ENCODE results near the gene TAOK3. TPM values are rescaled to one million over a fixed set of nuclear protein-coding genes. Genes with fewer than 3 reads are reported as not detected.

Gene TAOK3
- total RNA-seq, 1 donor from 2014 or later, result 15.7 TPM

- Histone ChIP-seq H3K27me3 (ENCODE audit: insufficient read depth, low read length) (no peaks in the 10 kb centered on the region), H3K9me3 (ENCODE audit: insufficient read depth, low read depth, low read length) (no peaks in the 10 kb centered on the region), H3K4me3 (ENCODE audit: insufficient read depth, low read depth, low read length) (no peak overlapping the region), H3K79me2 (ENCODE audit: insufficient read depth, low read length) (no peaks in the 10 kb centered on the region), H3K36me3 (ENCODE audit: insufficient read depth, low read length) (no peaks in the 10 kb centered on the region), H3K9ac (ENCODE audit: low read length) (no peak overlapping the region), H4K20me1 (ENCODE audit: insufficient read depth, low read length) (no peaks in the 10 kb centered on the region), H3K4me2 (ENCODE audit: low read length) (peak overlapping the region; percentile 9), H2AFZ (ENCODE audit: low read depth, low read length) (no peak overlapping the region), H3K4me1 (ENCODE audit: insufficient read depth, low read length) (no peaks in the 10 kb centered on the region), H3K27ac (ENCODE audit: low read depth, low read length) (no peak overlapping the region)
- H3K4me3 Mint-ChIP-seq (ENCODE audit: unreplicated experiment), result no peak overlapping the region
- no peaks in the 10 kb centered on the region for H3K36me3 Mint-ChIP-seq (ENCODE audit: low read depth, unreplicated experiment)
- no peaks in the 10 kb centered on the region for H3K9me3 Mint-ChIP-seq (ENCODE audit: unreplicated experiment)
- H3K27me3 Mint-ChIP-seq (ENCODE audit: low read depth, unreplicated experiment), result no peaks in the 10 kb centered on the region
- DNase-seq (ENCODE audit: low read depth) (peak; percentile 9), FAIRE-seq (peak; percentile 56)
- H3K27ac Mint-ChIP-seq (ENCODE audit: unreplicated experiment), result no peak overlapping the region
- peaks cover 2% of the 10 kb centered on the region for H3K4me1 Mint-ChIP-seq (ENCODE audit: low read depth, unreplicated experiment)
- TF ChIP-seq EZH2 (IDR thresholded peaks at IDR 0.05; ENCODE audit: insufficient read depth, low read length) (no peak), CTCF (IDR thresholded peaks at IDR 0.05; ENCODE audit: insufficient read depth, low read depth, low read length) (no peak)
Measured at GRCh38 chr12:118299791-118300460, 72.8 kb downstream of the TAOK3 start.

GRCh38 chr12:118297284-118297683 is 75.4 kb downstream of the TAOK3 start:
- no peak for DNase-seq (ENCODE audit: low read depth)
- Histone ChIP-seq H3K36me3 (ENCODE audit: insufficient read depth, low read length) (no peaks in the 10 kb centered on the region), H3K4me3 (ENCODE audit: insufficient read depth, low read depth, low read length) (no peak overlapping the region), H3K27ac (ENCODE audit: low read depth, low read length) (no peak overlapping the region), H3K9ac (ENCODE audit: low read length) (no peak overlapping the region), H4K20me1 (ENCODE audit: insufficient read depth, low read length) (no peaks in the 10 kb centered on the region), H2AFZ (ENCODE audit: low read depth, low read length) (no peak overlapping the region), H3K4me2 (ENCODE audit: low read length) (no peak overlapping the region), H3K79me2 (ENCODE audit: insufficient read depth, low read length) (no peaks in the 10 kb centered on the region), H3K4me1 (ENCODE audit: insufficient read depth, low read length) (no peaks in the 10 kb centered on the region), H3K9me3 (ENCODE audit: insufficient read depth, low read depth, low read length) (no peaks in the 10 kb centered on the region), H3K27me3 (ENCODE audit: insufficient read depth, low read length) (no peaks in the 10 kb centered on the region)
- H3K4me1 Mint-ChIP-seq (ENCODE audit: low read depth, unreplicated experiment), result peaks cover 2% of the 10 kb centered on the region
- H3K4me3 Mint-ChIP-seq (ENCODE audit: unreplicated experiment), result no peak overlapping the region
- no peaks in the 10 kb centered on the region for H3K9me3 Mint-ChIP-seq (ENCODE audit: unreplicated experiment)
- no peak overlapping the region for H3K27ac Mint-ChIP-seq (ENCODE audit: unreplicated experiment)
- H3K27me3 Mint-ChIP-seq (ENCODE audit: low read depth, unreplicated experiment), result no peaks in the 10 kb centered on the region
- TF ChIP-seq CTCF (IDR thresholded peaks at IDR 0.05; ENCODE audit: insufficient read depth, low read depth, low read length) (no peak), EZH2 (IDR thresholded peaks at IDR 0.05; ENCODE audit: insufficient read depth, low read length) (no peak)
- no peak for FAIRE-seq
- peaks cover 4% of the 10 kb centered on the region for H3K36me3 Mint-ChIP-seq (ENCODE audit: low read depth, unreplicated experiment)

- Histone ChIP-seq H3K27me3 (ENCODE audit: insufficient read depth, low read length) (no peaks in the 10 kb centered on the region), H3K9me3 (ENCODE audit: insufficient read depth, low read depth, low read length) (no peaks in the 10 kb centered on the region), H3K4me2 (ENCODE audit: low read length) (no peak overlapping the region), H4K20me1 (ENCODE audit: insufficient read depth, low read length) (no peaks in the 10 kb centered on the region), H3K79me2 (ENCODE audit: insufficient read depth, low read length) (no peaks in the 10 kb centered on the region), H3K27ac (ENCODE audit: low read depth, low read length) (no peak overlapping the region), H3K4me3 (ENCODE audit: insufficient read depth, low read depth, low read length) (no peak overlapping the region), H2AFZ (ENCODE audit: low read depth, low read length) (no peak overlapping the region), H3K4me1 (ENCODE audit: insufficient read depth, low read length) (no peaks in the 10 kb centered on the region), H3K9ac (ENCODE audit: low read length) (no peak overlapping the region), H3K36me3 (ENCODE audit: insufficient read depth, low read length) (no peaks in the 10 kb centered on the region)
- no peak overlapping the region for H3K4me3 Mint-ChIP-seq (ENCODE audit: unreplicated experiment)
- H3K27me3 Mint-ChIP-seq (ENCODE audit: low read depth, unreplicated experiment), result no peaks in the 10 kb centered on the region
- FAIRE-seq (no peak), DNase-seq (ENCODE audit: low read depth) (no peak)
- H3K27ac Mint-ChIP-seq (ENCODE audit: unreplicated experiment), result no peak overlapping the region
- peaks cover 4% of the 10 kb centered on the region for H3K36me3 Mint-ChIP-seq (ENCODE audit: low read depth, unreplicated experiment)
- no peaks in the 10 kb centered on the region for H3K9me3 Mint-ChIP-seq (ENCODE audit: unreplicated experiment)
- no peaks in the 10 kb centered on the region for H3K4me1 Mint-ChIP-seq (ENCODE audit: low read depth, unreplicated experiment)
- TF ChIP-seq EZH2 (IDR thresholded peaks at IDR 0.05; ENCODE audit: insufficient read depth, low read length) (no peak), CTCF (IDR thresholded peaks at IDR 0.05; ENCODE audit: insufficient read depth, low read depth, low read length) (no peak)
Measured at GRCh38 chr12:118292836-118293235, 79.9 kb downstream of the TAOK3 start.

Measured in astrocyte (in vitro differentiated cells and primary cell).